Measurements from ENCODE around the gene CBFA2T2. TPM values are rescaled to one million over a fixed set of nuclear protein-coding genes. Genes with fewer than 3 reads are reported as not detected.

The CBFA2T2 gene
- total RNA-seq, 1 donor: 5.6 TPM

GRCh38 chr20:33611106-33611505 is 121.2 kb downstream of the CBFA2T2 start:
- no peak overlapping the region for H3K4me3 ChIP-seq (ENCODE audit: low read depth, low read length)
- no peak for DNase-seq (ENCODE audit: low read depth)
- no peak for TF ChIP-seq CTCF (IDR thresholded peaks at IDR 0.05; ENCODE audit: insufficient read depth, low read depth, low read length)

- no peak for DNase-seq (ENCODE audit: low read depth)
- no peak for TF ChIP-seq CTCF (IDR thresholded peaks at IDR 0.05; ENCODE audit: insufficient read depth, low read depth, low read length)
- no peak overlapping the region for H3K4me3 ChIP-seq (ENCODE audit: low read depth, low read length)
Observed at GRCh38 chr20:33612001-33612400, 122.1 kb downstream of the CBFA2T2 start.

GRCh38 chr20:33621717-33622400 is 132.0 kb downstream of the CBFA2T2 start:
- no peak overlapping the region for H3K4me3 ChIP-seq (ENCODE audit: low read depth, low read length)
- TF ChIP-seq CTCF (IDR thresholded peaks at IDR 0.05; ENCODE audit: insufficient read depth, low read depth, low read length): no peak
- DNase-seq (ENCODE audit: low read depth): no peak

- no peak for DNase-seq (ENCODE audit: low read depth)
- no peak for TF ChIP-seq CTCF (IDR thresholded peaks at IDR 0.05; ENCODE audit: insufficient read depth, low read depth, low read length)
- H3K4me3 ChIP-seq (ENCODE audit: low read depth, low read length): no peak overlapping the region
Observed at GRCh38 chr20:33622705-33623365, 132.9 kb downstream of the CBFA2T2 start.

GRCh38 chr20:33624399-33624798 is 134.5 kb downstream of the CBFA2T2 start:
- TF ChIP-seq CTCF (IDR thresholded peaks at IDR 0.05; ENCODE audit: insufficient read depth, low read depth, low read length): no peak
- no peak overlapping the region for H3K4me3 ChIP-seq (ENCODE audit: low read depth, low read length)
- no peak for DNase-seq (ENCODE audit: low read depth)

GRCh38 chr20:33626190-33626589 is 136.3 kb downstream of the CBFA2T2 start:
- TF ChIP-seq CTCF (IDR thresholded peaks at IDR 0.05; ENCODE audit: insufficient read depth, low read depth, low read length): no peak
- H3K4me3 ChIP-seq (ENCODE audit: low read depth, low read length): no peak overlapping the region
- no peak for DNase-seq (ENCODE audit: low read depth)

Data from fibroblast of villous mesenchyme (primary cell).